ENCODE results near the gene AQP1. TPM values are rescaled to one million over a fixed set of nuclear protein-coding genes. Genes with fewer than 3 reads are reported as not detected.

AQP1 gene
- total RNA-seq, 1 donor from 2014 or later = not detected

- H3K27ac Mint-ChIP-seq (ENCODE audit: unreplicated experiment) = no peak overlapping the region
- peaks cover 8% of the 10 kb centered on the region for H3K27me3 Mint-ChIP-seq (ENCODE audit: unreplicated experiment)
- no peak overlapping the region for H3K4me3 Mint-ChIP-seq (ENCODE audit: unreplicated experiment)
- H3K36me3 Mint-ChIP-seq (ENCODE audit: unreplicated experiment) = peaks cover 4% of the 10 kb centered on the region
- H3K9me3 Mint-ChIP-seq (ENCODE audit: unreplicated experiment) = no peaks in the 10 kb centered on the region
- no peak for DNase-seq
- H3K4me1 Mint-ChIP-seq (ENCODE audit: low read depth, unreplicated experiment) = peaks cover 13% of the 10 kb centered on the region
- TF ChIP-seq CTCF (IDR thresholded peaks at IDR 0.05; ENCODE audit: partially characterized antibody, unreplicated experiment) = no peak
Observed at GRCh38 chr7:30970074-30970473, 58.4 kb downstream of the AQP1 start.

DNA sequence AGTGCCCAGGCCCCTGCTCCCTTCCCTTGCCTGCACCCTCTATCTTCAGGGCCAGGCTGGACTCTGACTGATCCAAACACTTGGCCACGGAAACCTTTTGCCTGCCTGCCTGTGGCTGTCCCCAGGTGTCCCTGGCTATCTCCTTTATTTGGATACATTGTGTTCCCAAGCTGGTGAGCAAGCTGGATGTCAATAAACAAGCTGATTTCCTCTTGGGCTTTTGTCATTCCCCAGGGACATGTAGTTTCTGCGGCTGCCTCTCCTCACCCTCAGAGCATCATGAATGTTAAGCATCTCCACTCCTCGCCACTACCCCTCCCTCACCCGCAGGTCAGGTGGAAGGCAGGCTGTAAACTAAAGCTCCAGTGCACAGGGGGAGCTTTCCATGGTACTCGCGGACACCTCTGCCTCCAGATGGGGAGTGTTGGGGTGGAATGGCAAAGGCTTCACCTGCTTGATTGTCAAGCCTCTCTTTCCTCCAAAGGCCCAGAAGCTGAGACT lies 59.0 kb downstream of the AQP1 start:
- DNase-seq = no peak

GRCh38 chr7:30971440-30971839 lies 59.8 kb downstream of the AQP1 start:
- peaks cover 13% of the 10 kb centered on the region for H3K4me1 Mint-ChIP-seq (ENCODE audit: low read depth, unreplicated experiment)
- DNase-seq = no peak
- H3K27ac Mint-ChIP-seq (ENCODE audit: unreplicated experiment) = no peak overlapping the region
- TF ChIP-seq CTCF (IDR thresholded peaks at IDR 0.05; ENCODE audit: partially characterized antibody, unreplicated experiment) = no peak
- H3K4me3 Mint-ChIP-seq (ENCODE audit: unreplicated experiment) = peak overlapping the region; percentile 0
- H3K36me3 Mint-ChIP-seq (ENCODE audit: unreplicated experiment) = peaks cover 4% of the 10 kb centered on the region
- no peaks in the 10 kb centered on the region for H3K9me3 Mint-ChIP-seq (ENCODE audit: unreplicated experiment)
- peaks cover 7% of the 10 kb centered on the region for H3K27me3 Mint-ChIP-seq (ENCODE audit: unreplicated experiment)

More for the DNA sequence above, 59.0 kb downstream of the AQP1 start:
- Mint-ChIP-seq H3K9me3 (ENCODE audit: unreplicated experiment) (no peaks in the 10 kb centered on the region), H3K4me3 (ENCODE audit: unreplicated experiment) (no peak overlapping the region), H3K4me1 (ENCODE audit: low read depth, unreplicated experiment) (peaks cover 13% of the 10 kb centered on the region), H3K36me3 (ENCODE audit: unreplicated experiment) (peaks cover 4% of the 10 kb centered on the region), H3K27ac (ENCODE audit: unreplicated experiment) (no peak overlapping the region), H3K27me3 (ENCODE audit: unreplicated experiment) (peaks cover 8% of the 10 kb centered on the region)
- no peak for TF ChIP-seq CTCF (IDR thresholded peaks at IDR 0.05; ENCODE audit: partially characterized antibody, unreplicated experiment)

- DNase-seq = no peak
- peaks cover 6% of the 10 kb centered on the region for H3K27me3 Mint-ChIP-seq (ENCODE audit: unreplicated experiment)
- H3K4me3 Mint-ChIP-seq (ENCODE audit: unreplicated experiment) = no peak overlapping the region
- peaks cover 4% of the 10 kb centered on the region for H3K36me3 Mint-ChIP-seq (ENCODE audit: unreplicated experiment)
- no peak for TF ChIP-seq CTCF (IDR thresholded peaks at IDR 0.05; ENCODE audit: partially characterized antibody, unreplicated experiment)
- H3K27ac Mint-ChIP-seq (ENCODE audit: unreplicated experiment) = no peak overlapping the region
- H3K4me1 Mint-ChIP-seq (ENCODE audit: low read depth, unreplicated experiment) = peaks cover 13% of the 10 kb centered on the region
- no peaks in the 10 kb centered on the region for H3K9me3 Mint-ChIP-seq (ENCODE audit: unreplicated experiment)
Observed at GRCh38 chr7:30971840-30972563, 60.3 kb downstream of the AQP1 start.

GRCh38 chr7:30973292-30973691 lies 61.6 kb downstream of the AQP1 start:
- TF ChIP-seq CTCF (IDR thresholded peaks at IDR 0.05; ENCODE audit: partially characterized antibody, unreplicated experiment) = no peak
- Mint-ChIP-seq H3K27ac (ENCODE audit: unreplicated experiment) (no peak overlapping the region), H3K4me1 (ENCODE audit: low read depth, unreplicated experiment) (peaks cover 19% of the 10 kb centered on the region), H3K36me3 (ENCODE audit: unreplicated experiment) (no peaks in the 10 kb centered on the region), H3K27me3 (ENCODE audit: unreplicated experiment) (peaks cover 5% of the 10 kb centered on the region), H3K4me3 (ENCODE audit: unreplicated experiment) (no peak overlapping the region), H3K9me3 (ENCODE audit: unreplicated experiment) (peaks cover 6% of the 10 kb centered on the region)
- no peak for DNase-seq

Data from glutamatergic neuron (in vitro differentiated cells).